Activated CD4-positive, alpha-beta T cell treated with anti-CD3 and anti-CD28 coated beads, Interleukin-2, amount 50 U/mL, for 24 hours (primary cell): ENCODE data around the gene FLNB.
A peak's percentile ranks its signal among the peaks of the same experiment; 100 is the strongest.

ENCODE experiments used
- DNase-seq, 2 donors: peaks; one replicate each; pipeline ENCODE4 v3.0.0-alpha.2; 2020; ENCODE audit warnings: low read depth in 1 of 2, low spot score in 1 of 2

Gene FLNB

GRCh38 chr3:58008141-58009025, at the start of gene FLNB:
FLNB (plus strand) TSS chr3:58008422; CDS start chr3:58008565, 143 bp downstream.
- peak; percentile 59 to 65 for DNase-seq

DNA sequence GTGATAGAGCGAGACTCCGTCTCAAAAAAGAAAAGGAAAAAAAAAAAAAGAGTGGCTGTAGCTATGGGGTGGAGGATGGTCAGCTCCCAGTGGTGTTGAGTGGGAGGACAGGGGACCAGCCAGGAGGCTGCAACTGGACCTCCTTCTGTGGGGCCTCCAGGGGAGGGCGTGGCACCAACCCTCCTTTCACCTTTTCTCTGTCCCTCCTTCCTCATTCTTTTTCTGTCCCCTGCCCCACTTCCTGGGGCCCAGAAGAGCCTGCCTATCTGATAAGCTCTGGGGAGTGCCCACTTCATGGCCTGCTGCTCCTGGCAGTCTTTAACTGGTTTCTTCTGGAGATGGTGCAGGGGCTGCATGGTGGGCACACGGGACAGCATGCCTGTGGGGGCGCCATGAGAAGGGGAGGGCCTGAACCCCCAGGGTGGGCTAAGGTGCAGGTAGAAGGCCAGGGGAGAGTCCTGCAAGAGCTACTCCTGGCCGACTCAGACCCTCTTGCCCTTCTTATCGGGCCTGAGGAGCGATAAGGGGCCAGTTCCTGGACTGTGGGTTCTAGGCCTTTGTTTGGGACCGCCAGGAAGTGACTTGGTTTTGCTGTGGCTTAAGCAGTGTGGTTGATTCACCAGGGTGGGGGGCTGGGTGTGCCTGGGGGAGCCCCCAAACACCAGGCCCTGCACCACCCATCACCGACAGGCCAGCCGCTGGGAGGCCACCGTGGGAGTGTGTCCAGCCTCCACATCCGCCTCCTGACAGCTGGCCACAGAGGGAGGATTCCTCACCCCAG, 49.4 kb upstream of the FLNB start:
- DNase-seq = no peak

DNA sequence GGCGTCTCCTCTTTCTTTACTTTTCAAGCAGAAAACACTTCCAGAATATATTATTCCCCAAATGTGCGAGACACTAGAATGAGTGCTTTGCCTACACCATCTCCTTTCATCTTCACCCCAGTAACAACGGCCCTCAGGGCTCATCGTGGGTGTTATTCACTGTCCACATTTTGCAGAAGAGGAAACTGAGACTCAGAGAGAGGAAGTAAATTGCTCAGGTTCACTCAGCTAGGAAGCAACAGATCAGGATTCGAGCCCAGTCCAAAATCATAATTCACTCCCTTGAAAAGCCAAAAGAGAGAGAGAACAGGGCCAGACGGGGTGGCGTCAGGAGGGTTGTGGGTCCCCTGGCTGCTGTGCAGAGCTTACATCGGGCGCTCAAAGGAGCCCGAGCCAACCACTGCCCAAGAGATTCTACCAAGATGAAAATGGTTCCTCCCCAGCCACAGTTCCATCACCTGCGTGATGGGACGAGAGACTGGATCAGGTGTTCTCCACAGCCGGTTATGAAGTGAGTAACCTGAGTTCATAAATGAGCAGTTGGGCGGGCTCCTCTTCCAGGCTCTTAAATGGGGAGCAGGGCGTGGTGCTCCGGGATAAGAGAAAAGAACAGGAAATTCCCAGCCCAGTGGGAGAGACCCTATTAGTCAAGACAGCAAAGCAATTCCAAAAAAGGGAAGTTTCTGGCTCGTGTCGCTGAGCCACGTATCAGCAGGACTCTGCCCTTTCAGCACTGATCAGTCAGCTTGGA, 48.6 kb upstream of the FLNB start:
- DNase-seq = no peak

- no peak for DNase-seq
Measured at GRCh38 chr3:57960174-57960505, 48.1 kb upstream of the FLNB start.

- DNase-seq = no peak
Measured at GRCh38 chr3:57961177-57961827, 46.9 kb upstream of the FLNB start.

- no peak for DNase-seq
Measured at GRCh38 chr3:57961828-57962447, 46.3 kb upstream of the FLNB start.

DNA sequence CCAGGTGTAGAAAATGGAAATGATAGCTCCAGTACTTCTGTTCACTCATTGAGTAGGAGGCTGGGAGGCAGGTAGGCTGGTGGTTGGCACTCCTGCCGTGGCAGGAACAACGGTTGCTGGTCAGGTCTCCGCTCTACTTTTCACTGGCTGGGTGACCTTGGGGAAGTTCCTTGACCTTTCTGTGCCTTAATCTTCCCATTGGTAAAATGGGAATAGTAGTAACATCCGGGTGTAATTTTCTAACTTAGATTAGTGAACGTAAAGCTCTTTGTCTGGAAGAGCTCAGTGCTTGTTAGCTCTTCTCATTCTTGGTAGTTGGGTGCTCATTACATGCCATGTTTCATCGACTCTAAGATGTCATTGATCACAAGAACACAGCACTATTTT, 45.8 kb upstream of the FLNB start:
- no peak for DNase-seq

GRCh38 chr3:57963811-57964346, 44.3 kb upstream of the FLNB start:
- DNase-seq = no peak

DNA sequence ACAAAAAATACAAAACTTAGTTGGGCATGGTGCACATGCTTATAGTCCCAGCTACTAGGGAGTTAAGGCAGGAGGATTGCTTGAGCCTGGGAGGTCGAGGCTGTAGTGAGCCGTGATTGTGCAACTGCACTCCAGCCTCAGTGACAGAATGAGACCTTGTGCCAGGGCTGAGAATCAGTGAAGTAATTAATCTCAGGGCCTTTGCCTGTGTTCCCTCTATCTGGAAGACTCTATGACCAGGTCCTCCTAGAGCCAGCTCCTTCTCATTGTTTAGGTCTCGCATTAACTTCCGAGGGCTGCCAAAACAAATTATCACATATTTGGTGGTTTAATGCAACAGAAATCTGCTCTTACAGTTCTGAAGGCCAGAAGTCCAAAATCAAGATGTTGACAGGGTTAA, 41.4 kb upstream of the FLNB start:
- DNase-seq = no peak

DNA sequence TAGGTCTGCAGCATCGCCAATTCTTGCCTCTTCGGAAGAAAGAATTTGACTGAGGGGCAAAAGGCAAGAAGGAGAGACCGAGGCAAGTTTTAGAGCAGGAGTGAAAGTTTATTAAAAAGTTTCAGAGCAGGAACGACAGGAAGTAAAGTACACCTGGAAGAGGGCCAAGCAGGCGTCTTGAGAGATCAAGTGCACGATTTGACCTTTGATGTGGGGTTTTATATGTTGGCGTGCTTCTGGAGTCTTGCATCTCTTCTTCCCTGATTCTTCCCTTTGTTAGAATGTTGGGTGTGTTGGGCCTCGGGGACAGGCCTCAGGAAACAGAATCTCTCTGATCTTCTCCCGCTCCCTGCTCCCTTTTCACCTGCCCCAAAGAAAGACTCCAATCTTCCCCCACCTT, 40.6 kb upstream of the FLNB start:
- DNase-seq = no peak

DNA sequence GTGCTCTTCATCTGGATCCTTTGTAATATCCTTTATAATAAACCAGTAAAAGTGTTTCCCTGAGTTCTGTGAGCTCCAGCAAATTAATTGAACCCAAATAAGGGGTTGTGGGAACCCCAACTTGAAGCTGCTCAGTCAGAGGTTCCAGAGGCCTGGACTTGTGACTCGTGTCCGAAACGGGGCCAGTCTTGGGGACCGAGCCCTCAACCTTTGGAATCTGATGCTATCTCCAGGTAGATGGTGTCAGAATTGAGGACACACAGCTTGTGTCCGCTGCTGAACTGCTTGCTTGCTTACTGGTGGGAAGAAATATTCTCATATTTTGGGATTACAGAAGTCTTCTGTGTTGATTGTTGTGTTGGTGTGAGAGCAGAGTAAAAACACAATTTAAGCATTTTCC, 39.7 kb upstream of the FLNB start:
- no peak for DNase-seq

DNA sequence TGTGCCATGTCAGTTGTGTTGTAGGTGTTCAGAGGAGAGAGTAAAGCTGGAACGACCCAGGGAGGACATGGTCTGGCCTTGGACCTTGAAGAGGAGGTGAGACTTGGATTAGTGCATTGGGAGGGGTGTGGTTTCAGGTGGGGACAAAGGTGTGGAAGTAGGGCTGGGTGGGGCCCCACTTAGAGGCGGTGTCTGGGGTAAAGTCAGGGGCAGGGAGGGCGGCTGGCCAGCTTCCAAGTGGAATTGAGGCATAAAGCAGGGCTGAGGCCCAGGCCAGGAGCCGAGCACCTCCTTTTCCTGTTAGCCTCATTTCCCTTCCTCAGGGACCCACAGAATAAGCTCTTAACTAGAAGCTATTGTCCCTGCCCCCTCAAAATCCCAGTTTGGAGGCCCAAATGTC, 36.2 kb upstream of the FLNB start:
- DNase-seq = no peak

DNA sequence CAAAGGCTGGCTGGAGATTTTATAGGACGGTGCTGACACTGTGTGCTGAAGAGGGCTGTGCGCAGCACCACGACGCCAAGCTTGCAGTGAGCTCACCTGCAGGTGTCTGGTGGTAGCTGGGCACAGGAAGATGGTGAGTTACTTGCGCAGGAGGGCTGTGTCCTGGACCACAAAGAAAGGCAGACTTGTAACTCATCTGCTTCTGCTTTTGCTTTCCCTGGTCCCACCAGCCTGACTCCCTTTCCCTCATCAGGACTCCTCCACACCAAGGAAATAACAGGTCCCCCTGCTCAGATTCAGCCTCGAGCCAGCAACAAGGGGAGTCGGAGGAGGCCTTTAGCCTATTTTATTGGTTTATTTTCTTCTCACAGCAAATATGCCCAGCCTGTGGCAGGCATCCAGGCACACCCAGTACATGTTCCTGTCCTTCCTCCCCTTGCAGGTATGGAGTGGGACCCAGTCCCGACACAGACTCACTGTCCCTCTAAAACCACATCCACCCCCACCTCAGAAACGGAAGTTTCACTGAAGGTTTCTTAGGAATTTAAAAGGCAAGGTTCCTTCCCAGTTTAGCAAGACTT, 35.6 kb upstream of the FLNB start:
- DNase-seq = no peak

DNA sequence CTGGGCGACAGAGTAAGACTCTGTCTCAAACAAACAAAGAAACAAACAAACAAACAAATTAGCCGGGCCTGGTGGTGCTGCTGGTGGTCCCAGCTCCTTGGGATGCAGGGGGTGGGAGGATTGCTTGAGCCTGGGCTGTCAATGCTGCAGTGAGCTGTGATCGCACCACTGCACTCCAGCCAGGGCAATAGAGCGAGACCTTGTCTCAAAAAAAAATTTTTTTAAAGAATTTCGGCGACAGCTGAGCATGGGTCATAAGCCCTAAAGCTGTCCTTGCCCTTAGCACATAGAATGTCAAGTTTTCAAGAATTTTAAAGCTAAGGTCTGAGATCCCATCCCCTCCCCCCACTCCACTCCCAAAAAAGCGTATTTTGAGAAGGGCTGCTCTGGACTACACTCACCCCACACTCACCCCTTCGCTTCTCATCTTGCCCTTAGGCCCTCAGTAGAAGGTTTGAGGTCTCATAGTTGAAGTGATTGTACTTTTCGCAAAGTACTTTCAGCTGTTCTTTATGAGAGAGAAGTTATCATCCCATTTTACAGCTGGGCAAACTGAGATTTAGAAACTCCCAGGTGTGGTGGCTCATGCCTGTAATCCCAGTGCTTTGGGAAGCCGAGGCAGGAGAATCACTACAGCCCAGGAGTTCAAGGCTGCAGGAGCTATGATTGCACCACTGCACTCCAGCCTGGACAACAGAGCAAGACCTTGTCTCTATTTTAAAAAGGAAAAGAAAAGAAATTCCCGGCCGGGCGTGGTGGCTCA, 34.3 kb upstream of the FLNB start:
- no peak for DNase-seq

GRCh38 chr3:57974796-57975388, 33.3 kb upstream of the FLNB start:
- no peak for DNase-seq

DNA sequence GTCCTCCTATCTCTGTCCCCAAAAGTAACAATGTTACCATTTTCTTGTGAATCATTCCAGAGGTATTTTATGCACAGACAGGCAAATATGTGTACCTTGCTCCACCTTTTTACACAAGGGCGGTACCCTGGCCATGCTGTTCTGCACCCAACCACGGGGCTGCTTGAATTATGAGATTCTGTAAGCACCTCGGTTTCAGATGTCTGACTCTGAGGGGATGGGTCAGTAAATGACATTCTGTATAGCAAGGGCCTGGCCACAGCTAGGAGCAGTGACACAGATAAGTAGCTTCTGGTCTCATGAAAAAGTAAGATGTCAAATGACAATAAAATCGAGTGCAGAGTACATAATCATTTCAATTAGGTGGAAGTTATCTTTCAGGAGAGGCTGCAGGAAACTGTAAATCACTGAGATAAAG, 30.4 kb upstream of the FLNB start:
- DNase-seq = no peak

GRCh38 chr3:57978316-57978715, 29.9 kb upstream of the FLNB start:
- no peak for DNase-seq

GRCh38 chr3:57980416-57980815, 27.8 kb upstream of the FLNB start:
- DNase-seq = no peak

DNA sequence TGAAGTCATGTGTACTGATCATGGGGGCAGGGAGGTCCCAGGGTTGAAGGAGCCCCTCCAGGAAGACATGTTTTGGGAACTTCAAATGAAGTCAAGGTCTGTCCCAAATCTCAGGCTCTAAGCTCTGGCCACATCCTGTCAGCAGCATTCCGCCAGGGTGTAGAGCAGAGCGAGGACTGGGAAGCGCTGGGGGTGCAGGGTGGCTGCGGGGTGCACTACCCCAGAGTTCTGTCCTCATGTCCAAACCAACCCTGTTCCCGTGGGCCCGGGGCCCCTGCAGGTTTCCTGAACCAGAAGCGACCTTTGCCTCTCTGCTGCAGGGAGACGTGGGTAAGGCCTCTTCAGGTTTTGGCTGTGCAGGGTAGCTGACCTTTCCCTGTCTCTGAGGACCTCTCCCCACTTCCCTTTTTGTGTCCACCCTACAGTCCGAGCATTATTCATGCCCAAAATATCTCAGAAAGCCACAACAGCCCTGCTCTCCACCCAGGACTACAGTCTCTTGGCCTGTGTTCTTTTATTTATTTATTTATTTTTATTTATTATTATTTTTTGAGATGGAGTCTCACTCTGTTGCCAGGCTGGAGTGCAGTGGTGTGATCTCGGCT, 26.6 kb upstream of the FLNB start:
- DNase-seq = no peak
